HFF-Myc (cell line): ENCODE results near the gene TMEM225B.

Source experiments
- DNase-seq: peaks from one replicate; pipeline ENCODE4 v3.0.0-alpha.2; 2011; ENCODE audit warnings: low read depth; ENCODE audit errors: extremely low read depth
- H3K4me3 ChIP-seq: replicated peaks from 2 replicates; pipeline ENCODE4 v1.5.1; 2011; ENCODE audit warnings: low read depth, mild to moderate bottlenecking, control low read depth, low read length
- TF ChIP-seq, protein P1 (sequence below): IDR thresholded peaks from 2 replicates; pipeline ENCODE4 v1.5.1; 2012; ENCODE audit warnings: mild to moderate bottlenecking, low read depth, low read length, control low read depth; ENCODE audit errors: missing control alignments

TMEM225B gene

DNA sequence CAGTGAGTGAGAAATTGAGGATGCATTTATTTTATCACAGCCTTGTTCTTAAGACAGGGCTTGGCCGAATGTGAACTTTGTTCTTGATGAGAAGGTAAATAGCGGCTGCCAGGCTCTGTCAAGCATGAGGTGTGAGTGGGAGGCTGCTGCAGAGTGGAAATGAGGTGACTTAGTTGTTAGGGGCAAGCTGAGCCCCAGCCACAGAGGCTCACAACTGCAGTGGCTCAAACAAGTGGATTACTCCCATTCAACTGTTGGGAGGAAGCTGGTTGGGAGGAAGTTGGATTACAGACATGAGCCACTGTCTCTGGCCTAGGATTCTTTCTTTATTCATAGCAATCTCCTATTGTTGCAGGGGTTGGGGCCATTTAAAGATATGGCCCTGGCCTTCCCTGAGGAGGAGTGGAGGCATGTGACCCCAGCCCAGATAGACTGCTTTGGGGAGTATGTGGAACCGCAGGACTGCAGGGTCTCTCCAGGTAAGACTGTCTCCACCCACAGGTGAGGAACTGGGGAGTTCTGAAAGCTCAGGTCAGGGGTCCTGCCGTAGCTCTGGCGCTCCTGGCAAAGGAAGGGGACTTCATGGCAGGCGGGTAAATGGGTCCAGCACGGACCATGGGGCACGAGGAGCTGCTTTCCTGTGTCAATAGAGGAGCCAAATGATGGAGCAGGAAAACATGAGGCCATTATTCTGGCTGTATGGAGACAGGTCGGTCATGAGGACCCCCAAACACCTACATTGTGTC, 25.8 kb downstream of the TMEM225B start:
- DNase-seq, result no peak
- TF ChIP-seq, protein P1, sequence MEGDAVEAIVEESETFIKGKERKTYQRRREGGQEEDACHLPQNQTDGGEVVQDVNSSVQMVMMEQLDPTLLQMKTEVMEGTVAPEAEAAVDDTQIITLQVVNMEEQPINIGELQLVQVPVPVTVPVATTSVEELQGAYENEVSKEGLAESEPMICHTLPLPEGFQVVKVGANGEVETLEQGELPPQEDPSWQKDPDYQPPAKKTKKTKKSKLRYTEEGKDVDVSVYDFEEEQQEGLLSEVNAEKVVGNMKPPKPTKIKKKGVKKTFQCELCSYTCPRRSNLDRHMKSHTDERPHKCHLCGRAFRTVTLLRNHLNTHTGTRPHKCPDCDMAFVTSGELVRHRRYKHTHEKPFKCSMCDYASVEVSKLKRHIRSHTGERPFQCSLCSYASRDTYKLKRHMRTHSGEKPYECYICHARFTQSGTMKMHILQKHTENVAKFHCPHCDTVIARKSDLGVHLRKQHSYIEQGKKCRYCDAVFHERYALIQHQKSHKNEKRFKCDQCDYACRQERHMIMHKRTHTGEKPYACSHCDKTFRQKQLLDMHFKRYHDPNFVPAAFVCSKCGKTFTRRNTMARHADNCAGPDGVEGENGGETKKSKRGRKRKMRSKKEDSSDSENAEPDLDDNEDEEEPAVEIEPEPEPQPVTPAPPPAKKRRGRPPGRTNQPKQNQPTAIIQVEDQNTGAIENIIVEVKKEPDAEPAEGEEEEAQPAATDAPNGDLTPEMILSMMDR, result no peak
- no peak overlapping the region for H3K4me3 ChIP-seq

DNA sequence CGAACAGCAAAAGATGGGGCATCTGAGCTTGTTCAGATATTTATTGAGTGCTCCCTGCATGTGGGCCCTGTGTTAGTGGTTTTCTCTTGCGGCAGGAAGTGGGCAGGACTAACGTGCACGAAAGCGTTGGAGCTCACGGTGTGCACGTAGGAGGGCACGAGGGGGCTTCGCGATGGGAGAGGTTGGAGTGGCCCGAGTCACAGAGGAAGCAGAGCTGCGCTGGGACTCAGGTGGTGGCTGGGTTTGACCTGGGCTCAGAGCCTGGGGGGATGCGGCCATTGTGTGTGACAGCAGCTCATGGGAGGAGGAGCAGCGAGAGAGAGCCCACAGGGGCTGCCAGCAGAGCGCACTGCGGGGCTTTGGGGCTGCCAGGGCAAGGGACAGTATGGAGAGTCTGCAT, 26.4 kb downstream of the TMEM225B start:
- TF ChIP-seq, protein P1, result no peak
- no peak overlapping the region for H3K4me3 ChIP-seq
- DNase-seq, result no peak

DNA sequence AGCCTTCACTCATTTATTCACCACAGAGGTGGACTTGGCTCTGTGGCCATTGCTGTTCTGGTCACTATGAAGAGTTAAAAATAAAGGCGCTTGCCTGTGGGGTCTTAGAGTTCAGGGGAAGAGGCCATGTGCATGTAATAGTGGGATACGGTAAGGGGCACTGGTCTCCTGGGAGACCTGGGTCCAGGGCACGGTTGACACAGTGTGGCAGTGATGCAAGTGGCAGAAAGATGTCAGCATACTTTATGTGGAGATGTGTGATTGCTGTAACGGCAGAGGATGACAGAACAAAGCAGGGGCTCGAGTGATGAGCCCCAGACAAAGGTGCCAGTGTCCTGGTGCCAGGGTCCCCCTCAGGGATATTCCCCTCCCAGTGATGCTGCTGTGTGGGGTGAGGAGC, 27.3 kb downstream of the TMEM225B start:
- H3K4me3 ChIP-seq, result no peak overlapping the region
- no peak for DNase-seq
- TF ChIP-seq, protein P1, result no peak

DNA sequence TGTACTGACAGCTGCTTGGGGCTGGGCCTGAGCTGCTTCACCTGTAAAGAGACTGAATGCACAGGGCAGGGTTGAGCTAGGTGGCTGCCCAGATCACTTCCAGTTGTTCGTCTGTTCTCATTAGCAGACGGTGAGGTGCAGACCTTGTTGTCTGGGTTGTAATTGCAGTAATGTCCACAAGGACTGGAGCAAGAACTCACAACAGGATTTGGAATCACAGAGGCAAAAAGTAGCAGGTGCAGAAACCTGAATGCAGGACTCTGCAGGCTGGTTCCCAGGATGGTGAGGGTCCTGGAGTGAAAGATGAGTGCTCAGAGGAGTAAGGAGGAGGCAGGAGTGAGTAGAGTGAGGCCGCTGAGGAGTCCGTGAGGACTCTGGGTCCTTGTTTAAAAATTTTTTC, 27.9 kb downstream of the TMEM225B start:
- no peak for DNase-seq
- TF ChIP-seq, protein P1, result no peak
- H3K4me3 ChIP-seq, result no peak overlapping the region

DNA sequence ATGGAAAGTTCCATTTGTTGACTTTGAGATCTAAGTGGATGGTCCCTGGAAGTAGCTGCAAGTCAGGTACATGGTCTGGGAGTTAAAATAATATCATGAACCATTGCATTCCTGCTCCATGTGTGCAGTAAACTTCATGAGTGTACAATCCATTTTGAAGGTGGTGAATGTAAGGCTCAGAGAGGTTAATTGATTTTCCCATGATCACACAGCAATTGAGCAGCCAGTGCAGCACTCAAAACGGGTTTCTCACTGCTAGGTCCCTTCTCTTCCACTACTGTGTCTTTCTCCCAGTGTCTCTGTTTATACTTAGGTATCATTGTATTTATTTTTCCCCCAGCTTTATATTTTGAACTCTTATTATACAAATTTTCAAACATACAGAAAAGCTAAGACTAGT, 28.6 kb downstream of the TMEM225B start:
- DNase-seq, result no peak
- TF ChIP-seq, protein P1, result no peak
- no peak overlapping the region for H3K4me3 ChIP-seq

DNA sequence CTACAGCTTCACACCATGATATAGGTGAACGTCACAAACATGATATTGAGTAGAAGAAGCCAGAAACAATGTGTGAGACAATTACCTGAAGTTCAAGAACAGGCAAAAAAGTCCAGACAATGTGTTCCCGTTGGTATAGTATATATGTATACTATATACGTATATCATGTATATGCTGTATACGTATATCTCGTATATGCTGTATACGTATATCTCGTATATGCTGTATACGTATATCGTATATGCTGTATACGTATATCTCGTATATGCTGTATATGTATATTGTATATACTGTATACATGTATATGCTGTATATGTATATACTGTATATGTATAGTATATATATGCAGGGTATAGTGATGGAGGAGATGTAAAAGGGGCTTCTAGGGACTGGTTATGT, 29.4 kb downstream of the TMEM225B start:
- no peak overlapping the region for H3K4me3 ChIP-seq
- TF ChIP-seq, protein P1, result no peak
- no peak for DNase-seq
